Bronchial epithelial cell (primary cell): ENCODE results near the gene TGIF2. TPM values are rescaled to one million over a fixed set of nuclear protein-coding genes. Genes with fewer than 3 reads are reported as not detected.

ENCODE experiments used
- DNase-seq: peaks from one replicate; pipeline ENCODE4 v3.0.0-alpha.2; 2010; ENCODE audit warnings: low read depth
- FAIRE-seq: peaks from 2 replicates; lab custom pipeline; 2011; peaks lifted over from hg19 to GRCh38; lab: Jason Lieb, UNC
- H3K27me3 ChIP-seq: 2 replicates; pipeline ENCODE4 v1.5.1; 2011; ENCODE audit warnings: low read length; ENCODE audit not compliant: control insufficient read depth, insufficient read depth
- H3K36me3 ChIP-seq: 2 replicates; pipeline ENCODE4 v1.5.1; 2011; ENCODE audit warnings: low read length; ENCODE audit not compliant: control insufficient read depth, insufficient read depth
- H3K4me3 ChIP-seq: 2 replicates; pipeline ENCODE4 v1.5.1; 2011; ENCODE audit warnings: mild to moderate bottlenecking, low read depth, low read length, control low read depth
- total RNA-seq: library from RNA; depleted of rRNA; stranded (reverse); fragments of >200 nt; gene quantifications from 2 replicates; pipeline ENCODE4 v1.2.1, GENCODE V29; 2014
- TF ChIP-seq, protein P1 (sequence below): IDR thresholded peaks from 2 replicates; pipeline ENCODE4 v1.5.1; 2011; ENCODE audit warnings: mild to moderate bottlenecking, moderate library complexity, low read length, control low read depth, inconsistent platforms; ENCODE audit not compliant: insufficient read depth, severe bottlenecking

TGIF2 gene
- total RNA-seq, 1 donor from 2014 or later: 8.2 TPM

DNA sequence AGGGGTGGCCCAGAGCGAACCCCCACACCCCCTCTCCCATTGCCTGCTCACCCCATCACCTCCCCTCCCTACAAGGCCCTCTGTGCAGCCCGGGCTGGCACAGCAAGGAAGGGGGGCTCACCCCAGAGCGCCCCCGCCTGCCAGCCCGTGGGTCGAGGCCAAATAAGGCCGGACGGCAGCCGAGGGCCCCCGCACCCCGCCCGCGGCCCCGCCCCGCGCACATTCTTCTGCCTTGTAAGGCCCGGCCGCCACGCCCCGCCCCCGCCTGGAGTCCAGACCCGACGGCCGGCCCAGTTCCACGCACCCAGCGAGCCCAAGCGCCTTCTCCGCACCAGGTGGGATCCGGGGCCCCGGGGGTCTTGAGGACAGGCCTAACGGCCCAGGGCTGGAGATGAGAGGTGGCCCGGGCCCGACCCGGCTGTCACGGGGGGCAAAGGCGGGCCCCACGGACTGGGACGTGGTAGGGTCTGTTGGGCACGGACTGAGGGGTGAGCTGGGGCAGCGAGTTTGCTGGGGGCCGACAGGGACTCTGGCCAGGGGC lies 32.1 kb upstream of the TGIF2 start, which contains the start of gene MYL9:
Gene MYL9, plus strand, starts transcription at position 293 of the 541 bp plus-strand sequence. CDS start 3,366 bp downstream, outside the sequence.
- TF ChIP-seq, protein P1, sequence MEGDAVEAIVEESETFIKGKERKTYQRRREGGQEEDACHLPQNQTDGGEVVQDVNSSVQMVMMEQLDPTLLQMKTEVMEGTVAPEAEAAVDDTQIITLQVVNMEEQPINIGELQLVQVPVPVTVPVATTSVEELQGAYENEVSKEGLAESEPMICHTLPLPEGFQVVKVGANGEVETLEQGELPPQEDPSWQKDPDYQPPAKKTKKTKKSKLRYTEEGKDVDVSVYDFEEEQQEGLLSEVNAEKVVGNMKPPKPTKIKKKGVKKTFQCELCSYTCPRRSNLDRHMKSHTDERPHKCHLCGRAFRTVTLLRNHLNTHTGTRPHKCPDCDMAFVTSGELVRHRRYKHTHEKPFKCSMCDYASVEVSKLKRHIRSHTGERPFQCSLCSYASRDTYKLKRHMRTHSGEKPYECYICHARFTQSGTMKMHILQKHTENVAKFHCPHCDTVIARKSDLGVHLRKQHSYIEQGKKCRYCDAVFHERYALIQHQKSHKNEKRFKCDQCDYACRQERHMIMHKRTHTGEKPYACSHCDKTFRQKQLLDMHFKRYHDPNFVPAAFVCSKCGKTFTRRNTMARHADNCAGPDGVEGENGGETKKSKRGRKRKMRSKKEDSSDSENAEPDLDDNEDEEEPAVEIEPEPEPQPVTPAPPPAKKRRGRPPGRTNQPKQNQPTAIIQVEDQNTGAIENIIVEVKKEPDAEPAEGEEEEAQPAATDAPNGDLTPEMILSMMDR: no peak
- DNase-seq: no peak
- Histone ChIP-seq H3K4me3 (peak within 1 kb of the TSS; percentile 58), H3K36me3 (no peaks in the 10 kb centered on the region), H3K27me3 (peaks cover 2% of the 10 kb centered on the region)
- no peak for FAIRE-seq

DNA sequence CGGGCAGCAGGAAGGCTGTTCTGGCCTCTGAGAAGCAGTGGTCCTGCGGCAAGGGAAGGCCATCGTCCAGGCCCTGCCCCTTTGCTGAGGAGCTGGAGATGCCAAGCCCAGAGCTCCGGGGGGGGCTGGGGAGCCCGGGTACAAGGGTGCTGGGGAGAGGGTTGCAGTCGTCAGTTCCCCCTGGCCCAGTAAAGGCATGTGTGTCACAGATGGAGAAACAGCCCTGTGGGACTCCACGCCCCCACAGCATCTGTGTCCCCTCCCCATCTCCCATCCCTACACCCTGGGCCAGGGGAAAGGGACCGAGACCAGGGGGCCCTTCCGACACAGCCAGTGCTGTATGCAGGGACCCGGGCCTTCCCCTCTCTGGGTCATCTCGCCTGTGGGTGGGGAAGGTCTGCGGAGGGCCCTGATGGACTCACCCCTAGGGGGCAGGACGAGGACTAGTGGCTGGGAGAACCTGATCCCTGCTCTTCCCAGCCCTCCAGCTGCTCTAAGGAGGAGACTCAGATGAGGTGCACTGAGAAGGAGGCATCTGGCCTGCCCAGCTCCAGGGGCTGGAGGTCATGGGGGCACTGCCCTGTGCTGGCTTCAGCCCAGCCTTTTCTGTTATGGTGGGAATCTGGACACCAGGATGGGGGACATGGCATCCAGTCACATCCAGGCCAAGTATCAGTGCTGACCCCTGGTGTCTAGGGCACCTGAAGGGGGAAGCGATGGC lies 31.5 kb upstream of the TGIF2 start:
- peaks cover 2% of the 10 kb centered on the region for H3K27me3 ChIP-seq
- FAIRE-seq (no peak), DNase-seq (peak; percentile 12)
- H3K4me3 ChIP-seq: peak overlapping the region; percentile 58
- TF ChIP-seq, protein P1: peak; percentile 54
- no peaks in the 10 kb centered on the region for H3K36me3 ChIP-seq

DNA sequence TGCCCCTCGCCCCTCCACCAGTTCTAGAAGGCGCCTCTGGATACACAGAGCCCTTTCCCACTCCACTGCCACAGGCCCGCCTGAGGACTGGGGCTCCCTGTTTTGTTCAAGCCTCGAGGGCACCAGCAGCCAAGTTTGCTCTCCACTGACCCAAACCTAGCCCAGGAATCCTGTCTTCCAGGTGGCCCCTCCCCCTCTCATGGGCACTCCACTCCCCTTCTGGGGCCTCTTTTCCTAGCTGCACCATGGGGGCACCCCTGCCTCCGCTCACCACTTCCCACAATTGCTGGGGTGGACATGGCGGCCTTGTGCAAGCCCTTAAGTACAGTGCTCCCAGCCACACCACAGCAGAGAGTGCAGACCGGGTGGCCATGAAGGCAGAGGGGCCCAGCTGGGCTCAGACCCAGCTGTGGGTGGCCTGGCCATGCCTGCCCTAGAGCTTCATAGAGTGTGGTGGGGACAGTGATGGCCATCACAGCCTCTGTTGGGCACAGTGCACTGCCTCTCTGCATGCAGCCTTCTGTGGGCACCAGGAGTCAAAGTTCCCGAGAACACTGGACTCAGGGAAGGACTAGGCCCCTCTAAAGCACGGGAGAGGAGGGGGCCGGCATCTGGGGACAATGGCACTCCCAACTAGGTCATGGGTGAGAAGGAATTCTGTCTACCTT lies 30.7 kb upstream of the TGIF2 start:
- Histone ChIP-seq H3K36me3 (no peaks in the 10 kb centered on the region), H3K4me3 (no peak overlapping the region), H3K27me3 (peaks cover 2% of the 10 kb centered on the region)
- no peak for FAIRE-seq
- TF ChIP-seq, protein P1: no peak
- DNase-seq: no peak

DNA sequence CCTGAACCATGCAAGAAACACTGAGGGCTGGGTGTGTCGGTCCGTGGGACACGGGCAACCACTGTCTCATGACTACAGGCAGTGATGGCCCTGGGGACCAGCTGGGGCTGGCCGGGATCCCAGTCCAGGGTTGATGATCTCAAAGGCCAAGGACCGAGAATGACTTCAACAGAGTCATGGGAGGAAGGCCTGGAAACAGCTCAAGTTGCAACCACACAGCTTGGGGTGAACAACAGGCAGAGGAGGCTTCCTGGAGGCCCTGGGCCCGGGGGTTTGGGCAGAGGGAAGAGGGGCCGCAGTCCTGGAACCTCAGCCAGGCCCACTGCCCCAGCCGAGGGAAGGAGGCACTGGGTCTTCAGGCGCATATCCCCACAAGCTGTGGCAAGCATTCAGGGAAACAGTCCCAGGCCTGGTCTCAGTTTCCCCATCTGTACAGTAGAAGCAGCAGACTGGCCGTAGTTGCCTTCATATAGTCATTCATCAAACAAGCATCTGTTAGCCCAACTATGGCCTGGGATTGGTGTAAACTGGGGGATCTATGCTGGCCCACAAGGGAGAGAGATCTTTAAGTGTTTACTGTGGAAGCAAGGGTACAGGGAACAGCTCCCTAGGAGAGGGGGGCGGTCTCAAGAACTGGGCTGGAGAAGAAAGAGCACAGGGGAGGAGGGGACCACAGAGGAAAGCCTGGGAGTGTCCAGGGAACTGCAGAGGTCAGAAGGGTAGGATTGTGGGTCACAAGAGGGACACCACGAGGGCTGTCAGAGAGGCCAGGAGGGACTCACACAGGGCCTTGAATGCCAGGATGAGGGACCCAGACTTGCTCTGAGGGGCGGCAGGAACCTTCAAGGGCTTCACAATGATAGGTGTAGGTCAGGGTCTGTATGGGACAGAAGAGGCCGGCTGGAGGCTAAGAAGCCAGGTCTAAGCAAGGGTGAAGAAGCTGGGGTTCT lies 29.9 kb upstream of the TGIF2 start:
- TF ChIP-seq, protein P1: no peak
- Histone ChIP-seq H3K27me3 (peaks cover 2% of the 10 kb centered on the region), H3K36me3 (no peaks in the 10 kb centered on the region), H3K4me3 (no peak overlapping the region)
- FAIRE-seq: no peak
- no peak for DNase-seq
